Thoracic aorta (tissue), 2 donors: Measurements from ENCODE around the gene PCGF1. TPM values are rescaled to one million over a fixed set of nuclear protein-coding genes. Genes with fewer than 3 reads are reported as not detected.

Source experiments
- ATAC-seq: fragments of 150-250 bp; one replicate; pipeline ENCODE4 v1.8.0; 2017; ENCODE audit warnings: low read depth; ENCODE audit not compliant: insufficient number of reproducible peaks, low FRiP score
- DNase-seq: peaks from one replicate; pipeline ENCODE4 v3.0.0-alpha.2; 2020; ENCODE audit warnings: low spot score
- H3K27ac ChIP-seq, 2 donors: fragments of 200-600 bp; sonication (generic); 1 replicate in 1 of 2; 2 replicates in 1 of 2; pipeline ENCODE4 v1.5.1; 2016; ENCODE audit warnings: mild to moderate bottlenecking in 2 of 2, moderate library complexity in 2 of 2
- H3K27me3 ChIP-seq: fragments of 200-600 bp; sonication (generic); replicated peaks from 2 replicates; pipeline ENCODE4 v1.6.0; 2016; ENCODE audit warnings: mild to moderate bottlenecking; ENCODE audit not compliant: insufficient read depth
- H3K36me3 ChIP-seq: fragments of 200-600 bp; sonication (generic); one replicate; pipeline ENCODE4 v1.5.1; 2016
- H3K4me1 ChIP-seq, 2 donors: fragments of 200-600 bp; sonication (generic); 1 replicate in 1 of 2; 2 replicates in 1 of 2; pipeline versions ENCODE4 v1.5.1 to v1.6.0; 2016; ENCODE audit warnings: low read depth in 2 of 2, mild to moderate bottlenecking in 1 of 2; ENCODE audit not compliant: control insufficient read depth in 1 of 2
- H3K4me3 ChIP-seq: fragments of 200-600 bp; sonication (generic); 2 replicates; pipeline ENCODE4 v1.5.1; 2016; ENCODE audit warnings: mild to moderate bottlenecking
- H3K9me3 ChIP-seq: fragments of 200-600 bp; sonication (generic); 2 replicates; pipeline ENCODE4 v1.5.1; 2016
- total RNA-seq, 2 donors: library from RNA; depleted of rRNA; stranded (reverse); fragments of >200 nt; gene quantifications; one replicate each; pipeline versions ENCODE4 v1.1.0 to v1.2.3, GENCODE V29; 2016
- TF ChIP-seq, protein P1 (sequence below): fragments of 200-600 bp; sonication (generic); IDR thresholded peaks from one replicate; pipeline ENCODE4 v1.5.1; 2019; ENCODE audit warnings: antibody characterized with exemption

The PCGF1 gene
- total RNA-seq, 2 donors from 2014 or later, result 7.8 to 8.0 TPM

DNA sequence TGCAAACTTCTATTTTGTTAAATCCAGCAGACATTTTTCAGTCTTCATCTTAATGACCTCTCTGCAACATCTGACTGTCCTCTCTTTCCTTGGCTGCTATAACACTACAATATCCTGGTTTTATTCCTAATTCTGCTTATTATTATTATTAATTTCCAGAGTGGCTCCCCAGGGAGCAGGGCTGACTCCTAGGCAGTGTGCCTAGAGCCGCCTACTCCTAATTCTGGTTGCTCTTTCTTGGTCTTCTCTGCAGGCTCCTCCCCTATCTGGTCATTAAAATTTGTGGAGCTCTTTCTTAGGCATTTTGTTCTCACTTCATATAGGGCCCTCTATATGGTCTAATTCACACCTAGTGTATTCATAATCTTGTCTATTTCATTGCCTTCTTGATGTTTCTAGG is 35.5 kb upstream of the PCGF1 start:
- no peak for DNase-seq
- H3K4me3 ChIP-seq, result no peak overlapping the region
- no peaks in the 10 kb centered on the region for H3K4me1 ChIP-seq
- H3K27ac ChIP-seq, result no peak overlapping the region
- no peaks in the 10 kb centered on the region for H3K9me3 ChIP-seq
- no peaks in the 10 kb centered on the region for H3K27me3 ChIP-seq
- ATAC-seq, result no peak
- TF ChIP-seq, protein P1, sequence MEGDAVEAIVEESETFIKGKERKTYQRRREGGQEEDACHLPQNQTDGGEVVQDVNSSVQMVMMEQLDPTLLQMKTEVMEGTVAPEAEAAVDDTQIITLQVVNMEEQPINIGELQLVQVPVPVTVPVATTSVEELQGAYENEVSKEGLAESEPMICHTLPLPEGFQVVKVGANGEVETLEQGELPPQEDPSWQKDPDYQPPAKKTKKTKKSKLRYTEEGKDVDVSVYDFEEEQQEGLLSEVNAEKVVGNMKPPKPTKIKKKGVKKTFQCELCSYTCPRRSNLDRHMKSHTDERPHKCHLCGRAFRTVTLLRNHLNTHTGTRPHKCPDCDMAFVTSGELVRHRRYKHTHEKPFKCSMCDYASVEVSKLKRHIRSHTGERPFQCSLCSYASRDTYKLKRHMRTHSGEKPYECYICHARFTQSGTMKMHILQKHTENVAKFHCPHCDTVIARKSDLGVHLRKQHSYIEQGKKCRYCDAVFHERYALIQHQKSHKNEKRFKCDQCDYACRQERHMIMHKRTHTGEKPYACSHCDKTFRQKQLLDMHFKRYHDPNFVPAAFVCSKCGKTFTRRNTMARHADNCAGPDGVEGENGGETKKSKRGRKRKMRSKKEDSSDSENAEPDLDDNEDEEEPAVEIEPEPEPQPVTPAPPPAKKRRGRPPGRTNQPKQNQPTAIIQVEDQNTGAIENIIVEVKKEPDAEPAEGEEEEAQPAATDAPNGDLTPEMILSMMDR, result no peak
- H3K36me3 ChIP-seq, result no peaks in the 10 kb centered on the region

DNA sequence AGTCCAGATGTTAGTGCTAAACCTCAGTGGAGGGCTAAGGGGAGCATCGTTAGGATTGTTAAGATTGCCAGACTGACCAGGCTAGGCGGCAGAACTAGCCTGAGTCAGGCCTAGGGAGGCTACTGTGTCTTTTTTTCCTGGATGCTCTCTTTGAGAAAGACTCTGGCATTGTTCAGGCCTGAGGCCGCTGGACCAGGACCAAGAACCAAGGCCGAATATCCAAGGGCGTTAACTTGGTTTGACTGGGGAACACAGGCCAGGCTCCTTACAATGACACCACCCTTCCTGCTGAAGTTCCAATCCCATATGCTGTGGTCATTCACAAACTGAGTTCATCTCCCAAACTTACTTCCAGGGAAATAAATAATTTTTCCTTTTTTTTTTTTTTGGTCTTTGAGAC is 32.8 kb upstream of the PCGF1 start:
- TF ChIP-seq, protein P1, result no peak
- Histone ChIP-seq H3K27me3 (no peaks in the 10 kb centered on the region), H3K27ac (no peak overlapping the region), H3K4me1 (no peaks in the 10 kb centered on the region), H3K36me3 (no peaks in the 10 kb centered on the region), H3K4me3 (no peak overlapping the region), H3K9me3 (no peaks in the 10 kb centered on the region)
- ATAC-seq (no peak), DNase-seq (no peak)

DNA sequence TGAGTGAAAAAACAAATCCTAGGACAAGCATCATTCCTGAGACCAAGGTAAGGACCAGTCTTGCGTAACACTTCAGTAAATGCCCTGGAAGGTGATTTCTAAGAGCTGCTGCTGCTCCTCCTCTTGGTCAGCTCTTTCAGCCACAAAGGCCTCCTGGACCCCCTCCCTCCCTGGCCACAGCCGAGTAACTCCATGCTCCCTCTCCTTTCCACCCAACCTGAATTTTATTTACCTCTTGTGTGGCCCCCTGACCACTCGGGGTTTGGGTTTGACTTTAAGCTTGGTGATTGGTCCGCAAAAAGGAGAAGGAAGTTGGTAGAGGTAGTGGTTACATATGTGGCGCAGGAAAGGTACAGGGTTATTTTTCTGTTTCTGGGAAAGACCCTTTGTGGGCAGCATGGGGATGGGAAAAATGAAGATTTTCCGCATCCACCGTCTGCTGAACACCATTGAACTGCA is 31.4 kb upstream of the PCGF1 start:
- no peaks in the 10 kb centered on the region for H3K9me3 ChIP-seq
- no peaks in the 10 kb centered on the region for H3K4me1 ChIP-seq
- TF ChIP-seq, protein P1, result no peak
- H3K27ac ChIP-seq, result no peak overlapping the region
- peaks cover 2% of the 10 kb centered on the region for H3K36me3 ChIP-seq
- ATAC-seq (no peak), DNase-seq (no peak)
- no peak overlapping the region for H3K4me3 ChIP-seq
- H3K27me3 ChIP-seq, result no peaks in the 10 kb centered on the region

DNA sequence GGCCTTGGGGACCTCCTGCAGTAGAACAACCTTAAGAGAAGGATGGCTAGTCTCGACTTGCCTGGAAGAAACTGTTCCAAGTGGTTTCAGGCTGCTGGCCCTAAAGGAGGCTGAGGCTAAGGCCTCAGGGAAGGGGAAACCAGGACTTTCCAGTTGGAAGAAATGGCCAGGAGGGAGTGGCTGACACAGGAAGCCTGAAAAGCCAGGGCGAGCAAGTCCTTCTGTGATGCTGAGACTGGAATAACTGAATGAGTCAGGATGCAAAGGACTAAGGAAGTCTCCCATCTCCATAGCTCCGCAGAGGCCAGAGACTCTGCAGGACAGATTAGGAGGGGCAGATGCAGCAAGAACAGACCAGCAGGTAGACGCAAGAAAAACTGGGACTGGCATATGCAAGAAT is 29.6 kb upstream of the PCGF1 start:
- Histone ChIP-seq H3K27me3 (no peaks in the 10 kb centered on the region), H3K4me3 (no peak overlapping the region), H3K4me1 (no peaks in the 10 kb centered on the region), H3K9me3 (no peaks in the 10 kb centered on the region), H3K27ac (no peak overlapping the region), H3K36me3 (peaks cover 15% of the 10 kb centered on the region)
- ATAC-seq, result no peak
- TF ChIP-seq, protein P1, result no peak
- no peak for DNase-seq

DNA sequence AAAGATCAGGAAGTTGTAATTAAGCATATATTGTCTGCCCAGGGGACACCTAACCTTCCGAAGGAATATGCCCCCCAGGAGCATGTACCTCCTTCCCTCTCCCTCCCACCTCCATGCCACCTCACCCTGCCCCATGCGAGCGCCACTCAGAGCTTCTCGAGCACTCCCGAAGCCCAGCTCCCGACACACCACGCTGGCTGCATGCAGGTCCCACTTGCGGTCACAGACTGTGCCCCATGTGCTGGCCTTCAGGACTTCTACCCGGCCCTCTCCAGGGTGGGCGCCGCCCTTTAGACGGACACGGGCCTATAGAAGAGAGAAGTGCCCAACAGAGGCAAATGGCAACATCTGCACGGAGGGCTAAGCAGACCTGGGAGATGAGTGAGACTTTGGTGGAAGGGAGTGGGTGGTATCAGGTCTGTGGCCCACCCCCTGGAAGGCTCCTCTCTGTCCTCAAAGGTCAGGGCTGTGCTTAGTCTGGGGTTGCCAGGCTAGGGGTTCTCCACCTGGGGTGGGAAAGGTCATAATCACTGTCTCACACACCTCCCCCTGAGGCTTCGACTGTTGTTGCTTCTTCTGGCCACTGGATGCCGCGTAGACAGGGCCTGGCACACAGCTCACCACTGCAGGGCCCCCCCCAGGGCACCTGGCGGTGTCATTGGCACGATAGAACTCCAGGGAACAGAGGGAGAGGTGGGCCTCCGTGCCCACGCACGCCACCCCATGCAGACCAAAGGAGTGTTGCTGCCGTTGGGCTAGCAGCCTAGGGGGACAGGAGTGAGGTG is 28.9 kb upstream of the PCGF1 start:
- H3K27me3 ChIP-seq, result no peaks in the 10 kb centered on the region
- H3K9me3 ChIP-seq, result no peaks in the 10 kb centered on the region
- H3K4me3 ChIP-seq, result no peak overlapping the region
- H3K36me3 ChIP-seq, result peaks cover 15% of the 10 kb centered on the region
- DNase-seq, result no peak
- H3K27ac ChIP-seq, result no peak overlapping the region
- ATAC-seq, result no peak
- H3K4me1 ChIP-seq, result peaks cover 0 to 4% of the 10 kb centered on the region in 2 donors
- TF ChIP-seq, protein P1, result no peak
